K562 (cell line): ENCODE data around the gene VPS33B. TPM values are rescaled to one million over a fixed set of nuclear protein-coding genes. Genes with fewer than 3 reads are reported as not detected.

Experiments
- E2F6 ChIP-seq, 2 experiments: IDR thresholded peaks; 2 replicates each; pipeline ENCODE4 v1.6.1; 2011; ENCODE audit warnings: borderline replicate concordance in 1 of 2, control low read depth in 1 of 2, low read depth in 1 of 2, low read length in 1 of 2, mild to moderate bottlenecking in 1 of 2, mixed read lengths in 1 of 2, moderate library complexity in 1 of 2; ENCODE audit not compliant: insufficient read depth in 1 of 2, insufficient read length in 1 of 2, poor library complexity in 1 of 2, severe bottlenecking in 1 of 2; ENCODE audit errors: extremely low read depth in 1 of 2
- MNT ChIP-seq, 2 experiments: fragments of 450-650 bp; conservative IDR thresholded peaks; 2 replicates each; pipeline ENCODE4 v1.6.1; 2017; ENCODE audit warnings: mild to moderate bottlenecking in 2 of 2, moderate library complexity in 2 of 2
- MYC ChIP-seq, 2 experiments: fragments of 250-450 bp in 1 of 2; sonication (Bioruptor Pico) in 1 of 2; IDR thresholded peaks; 2 replicates each; pipeline versions ENCODE4 v1.5.1 to v1.6.1; 2012 to 2021; ENCODE audit warnings: low read depth in 2 of 2, borderline replicate concordance in 1 of 2, improper control_type of control experiment in 1 of 2, low read length in 1 of 2, mild to moderate bottlenecking in 1 of 2, moderate library complexity in 1 of 2
- ZNF311 ChIP-seq: fragments of 250-450 bp; sonication (Bioruptor Pico); IDR thresholded peaks from 2 replicates; pipeline ENCODE4 v1.4.0; 2020; ENCODE audit warnings: mild to moderate bottlenecking, moderate library complexity
- polyA plus RNA-seq, 8 experiments: library from polyadenylated mRNA; depleted of rRNA in 4 of 8; stranded (reverse) in 5 of 8; unstranded in 3 of 8; fragments of >200 nt; fragmentation: Nextera tagmentation in 2 of 8; fragmentation: Illumina TruSeq in 1 of 8; extraction: Ambion mirVana in 2 of 8; extraction: Trizol in 1 of 8; gene quantifications; 2 replicates each; pipeline versions ENCODE4 v1.2.1 to v1.2.3, GENCODE V29; 2011 to 2014; ENCODE audit warnings: inconsistent platforms in 1 of 8, missing spikeins in 1 of 8
- total RNA-seq, 7 experiments: library from RNA; depleted of rRNA in 6 of 7; stranded (reverse); fragments of >200 nt in 6 of 7; fragmentation: Illumina TruSeq in 2 of 7; extraction: Trizol in 2 of 7; gene quantifications; 2 replicates each; pipeline versions ENCODE4 v1.2.1 to v1.2.3, GENCODE V29; 2011 to 2021; ENCODE audit warnings: low replicate concordance in 1 of 7
- TF ChIP-seq, protein P1 (sequence below): sonication (generic); formaldehyde crosslinking; IDR thresholded peaks from 2 replicates; pipeline ENCODE4 v1.9.0; 2022; ENCODE audit warnings: mild to moderate bottlenecking, missing genetic modification reagents
- TF ChIP-seq, protein P2 (sequence below): sonication (generic); formaldehyde crosslinking; IDR thresholded peaks from 2 replicates; pipeline ENCODE4 v1.8.0; 2022; ENCODE audit warnings: mild to moderate bottlenecking, missing genetic modification reagents
- TF ChIP-seq, protein P3 (sequence below): sonication (generic); formaldehyde crosslinking; IDR thresholded peaks from 2 replicates; pipeline ENCODE4 v1.9.0; 2022; ENCODE audit warnings: mild to moderate bottlenecking, missing genetic modification reagents

VPS33B gene
- total and polyA plus RNA-seq, 9 of the 15 experiments (the other 6 are each of a cell fraction or from before 2014, with no cell fraction given): 9.4 to 25.5 (median 14.8) TPM

GRCh38 chr15:91045065-91045464 lies 22.7 kb upstream of the VPS33B start (continued):
- TF ChIP-seq ZNF311 (CRISPR knock-in tag) (no peak), MYC (IDR thresholded peaks at IDR 0.05; ENCODE audit: low read depth, low read length) (peak; percentile 42; the same call in 1 of the 2 replicates), MYC (CRISPR knock-in tag; IDR thresholded peaks at IDR 0.05; ENCODE audit: borderline replicate concordance, low read depth) (no peak), MNT (conservative IDR thresholded peaks at IDR 0.05) (peak in 1 of 2 experiments; percentile 46; a peak in 2 of 4 replicates), E2F6 (IDR thresholded peaks at IDR 0.05; ENCODE audit: borderline replicate concordance in 1 of 2, extremely low read depth in 1 of 2, insufficient read depth in 1 of 2, insufficient read length in 1 of 2, low read depth in 1 of 2, low read length in 1 of 2, poor library complexity in 1 of 2, severe bottlenecking in 1 of 2) (peak in 1 of 2 experiments; percentile 31)
- TF ChIP-seq, protein P1, sequence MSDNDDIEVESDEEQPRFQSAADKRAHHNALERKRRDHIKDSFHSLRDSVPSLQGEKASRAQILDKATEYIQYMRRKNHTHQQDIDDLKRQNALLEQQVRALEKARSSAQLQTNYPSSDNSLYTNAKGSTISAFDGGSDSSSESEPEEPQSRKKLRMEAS: peak; percentile 76
- TF ChIP-seq, protein P2, sequence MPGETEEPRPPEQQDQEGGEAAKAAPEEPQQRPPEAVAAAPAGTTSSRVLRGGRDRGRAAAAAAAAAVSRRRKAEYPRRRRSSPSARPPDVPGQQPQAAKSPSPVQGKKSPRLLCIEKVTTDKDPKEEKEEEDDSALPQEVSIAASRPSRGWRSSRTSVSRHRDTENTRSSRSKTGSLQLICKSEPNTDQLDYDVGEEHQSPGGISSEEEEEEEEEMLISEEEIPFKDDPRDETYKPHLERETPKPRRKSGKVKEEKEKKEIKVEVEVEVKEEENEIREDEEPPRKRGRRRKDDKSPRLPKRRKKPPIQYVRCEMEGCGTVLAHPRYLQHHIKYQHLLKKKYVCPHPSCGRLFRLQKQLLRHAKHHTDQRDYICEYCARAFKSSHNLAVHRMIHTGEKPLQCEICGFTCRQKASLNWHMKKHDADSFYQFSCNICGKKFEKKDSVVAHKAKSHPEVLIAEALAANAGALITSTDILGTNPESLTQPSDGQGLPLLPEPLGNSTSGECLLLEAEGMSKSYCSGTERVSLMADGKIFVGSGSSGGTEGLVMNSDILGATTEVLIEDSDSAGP (CRISPR knock-in tag): no peak
- TF ChIP-seq, protein P3, sequence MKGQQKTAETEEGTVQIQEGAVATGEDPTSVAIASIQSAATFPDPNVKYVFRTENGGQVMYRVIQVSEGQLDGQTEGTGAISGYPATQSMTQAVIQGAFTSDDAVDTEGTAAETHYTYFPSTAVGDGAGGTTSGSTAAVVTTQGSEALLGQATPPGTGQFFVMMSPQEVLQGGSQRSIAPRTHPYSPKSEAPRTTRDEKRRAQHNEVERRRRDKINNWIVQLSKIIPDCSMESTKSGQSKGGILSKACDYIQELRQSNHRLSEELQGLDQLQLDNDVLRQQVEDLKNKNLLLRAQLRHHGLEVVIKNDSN: peak; percentile 26; the same call in 1 of the 2 replicates
